ENCODE measurements around the gene CCL18. TPM values are rescaled to one million over a fixed set of nuclear protein-coding genes. Genes with fewer than 3 reads are reported as not detected.

CCL18 gene
- total and polyA plus RNA-seq, 2 of the 8 experiments (the other 6 are each of a cell fraction or from before 2014, with no cell fraction given), result not detected

DNA sequence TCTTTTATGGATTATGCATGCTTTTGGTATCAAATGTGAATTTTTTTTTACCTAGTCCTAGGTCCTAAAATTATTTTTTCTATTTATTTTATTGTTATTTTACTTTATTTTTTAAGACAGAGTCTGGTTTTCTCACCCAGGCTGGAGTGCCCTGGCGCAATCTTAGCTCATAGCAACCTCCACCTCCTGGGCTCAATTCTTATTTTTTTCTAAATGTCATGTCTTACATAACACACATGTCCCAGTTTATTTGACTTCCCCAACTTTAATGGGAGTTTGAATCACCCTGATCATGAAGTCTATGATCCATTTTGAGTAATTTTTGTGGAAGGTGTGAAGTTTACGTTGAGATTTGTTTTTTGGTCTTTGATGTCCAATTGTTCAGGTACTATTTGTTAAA, 3.3 kb upstream of the CCL18 start:
- Histone ChIP-seq H3K4me3 (ENCODE audit: extremely low read depth in 1 of 4, insufficient read depth in 2 of 4, low read depth in 3 of 4, low read length in 4 of 4) (no peak overlapping the region), H3K23ac (ENCODE audit: insufficient read length) (no peak overlapping the region), H3K27ac (ENCODE audit: low read depth, low read length) (no peak overlapping the region), H4K91ac (replicated peaks; ENCODE audit: insufficient read length, low read length) (no peak overlapping the region), H4K5ac (ENCODE audit: insufficient read length, low read depth, low read length) (no peak overlapping the region), H3K36me3 (ENCODE audit: control insufficient read depth in 2 of 4, insufficient read depth in 4 of 4, low read length in 3 of 4) (no peaks in the 10 kb centered on the region), H3K79me2 (ENCODE audit: control insufficient read depth in 1 of 2, insufficient read depth in 2 of 2, low read length in 2 of 2) (no peaks in the 10 kb centered on the region), H2BK120ac (replicated peaks; ENCODE audit: low read depth, low read length) (no peak overlapping the region), H2BK15ac (ENCODE audit: low read length) (no peak overlapping the region), H4K8ac (ENCODE audit: extremely low read depth, insufficient read depth, low read length) (no peak overlapping the region), H3K27me3 (replicated peaks in 1 of 4; ENCODE audit: control insufficient read depth in 3 of 4, extremely low read depth in 1 of 4, insufficient read depth in 3 of 4, low read length in 3 of 4) (no peaks in the 10 kb centered on the region; a peak in 1 of 7 replicates), H2AFZ (ENCODE audit: low read length) (no peak overlapping the region), H2BK20ac (ENCODE audit: low read length) (no peak overlapping the region), H3K4me1 (replicated peaks in 1 of 4; ENCODE audit: control insufficient read depth in 3 of 4, insufficient read depth in 4 of 4, low read length in 3 of 4) (no peaks in the 10 kb centered on the region), H3K79me1 (ENCODE audit: low read depth, low read length) (no peaks in the 10 kb centered on the region), H2BK5ac (ENCODE audit: low read depth, low read length) (no peak overlapping the region), H3K14ac (ENCODE audit: insufficient read length) (no peak overlapping the region), H2BK12ac (ENCODE audit: low read depth, low read length) (no peak overlapping the region), H3K56ac (replicated peaks; ENCODE audit: insufficient read length, low read depth, low read length) (no peak overlapping the region), H3K9ac (replicated peaks in 1 of 4; ENCODE audit: extremely low read depth in 1 of 4, low read depth in 3 of 4, low read length in 3 of 4) (no peak overlapping the region), H3K4me2 (ENCODE audit: insufficient read depth in 1 of 2, low read depth in 2 of 2, low read length in 2 of 2) (no peak overlapping the region), H3K4ac (replicated peaks; ENCODE audit: insufficient read length, low read depth, low read length) (no peak overlapping the region), H4K20me1 (replicated peaks in 1 of 2; ENCODE audit: control insufficient read depth in 1 of 2, insufficient read depth in 2 of 2, low read length in 2 of 2) (no peaks in the 10 kb centered on the region), H3K23me2 (ENCODE audit: low read depth, low read length) (no peaks in the 10 kb centered on the region), H3K18ac (ENCODE audit: extremely low read depth, low read length) (no peak overlapping the region), H2AK5ac (ENCODE audit: low read depth, low read length) (no peak overlapping the region), H3K9me3 (ENCODE audit: insufficient read depth in 2 of 2, low read depth in 1 of 2, low read length in 1 of 2) (no peaks in the 10 kb centered on the region)
- no peak for FAIRE-seq
- no peak for DNase-seq (ENCODE audit: low read depth in 1 of 2, low spot score in 2 of 2)
- POLR2A ChIA-PET (ENCODE audit: partially characterized antibody), result no interaction called here
- CTCF ChIA-PET (ENCODE audit: partially characterized antibody), result no interaction called here
- TF ChIP-seq CTBP2 (IDR thresholded peaks at IDR 0.05; ENCODE audit: borderline replicate concordance, insufficient read depth, insufficient read length, low read length), result no peak
- no peak for TF ChIP-seq POLR2A (IDR thresholded peaks at IDR 0.05; ENCODE audit: control extremely low read depth in 1 of 2, low read depth in 2 of 2, low read length in 2 of 2)
- TF ChIP-seq GABPA (IDR thresholded peaks at IDR 0.05; ENCODE audit: borderline replicate concordance, insufficient read depth, low read length), result no peak
- 93% methylated on average over 2 of the region's 2 CpGs; no CpG with 5 or more reads in 1 of the 2 experiments for WGBS, 2 experiments (ENCODE audit: extremely low coverage in 1 of 2, insufficient coverage in 1 of 2, insufficient read length in 1 of 2, insufficient replicate concordance in 2 of 2, low coverage in 1 of 2, low lambda C conversion rate in 2 of 2, missing lambda C conversion rate in 1 of 2)

All from H1 (cell line).